ENCODE measurements around the gene SRD5A2. TPM values are rescaled to one million over a fixed set of nuclear protein-coding genes. Genes with fewer than 3 reads are reported as not detected.

SRD5A2 gene
- total RNA-seq, 1 donor from 2014 or later: not detected

DNA sequence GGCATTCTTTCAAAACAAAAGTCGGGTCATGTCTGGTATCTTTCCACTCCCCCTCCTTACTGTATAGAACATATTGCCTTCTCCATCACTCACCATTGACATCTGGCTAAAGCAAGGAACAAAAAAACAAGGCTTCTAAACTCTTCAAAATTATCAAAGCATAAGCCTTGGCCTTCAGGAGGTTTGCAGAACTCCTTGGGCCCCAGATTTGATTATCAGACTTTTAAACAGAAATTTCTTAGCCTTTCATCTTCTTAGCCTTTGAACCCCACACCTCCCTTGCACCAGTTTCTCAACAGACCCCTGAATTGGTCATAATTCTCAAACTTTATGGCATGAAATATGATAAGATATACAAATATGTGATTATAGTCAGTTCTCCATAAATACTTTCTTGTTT lies 106.4 kb downstream of the SRD5A2 start:
- ATAC-seq (ENCODE audit: low read depth): no peak
- H3K4me3 Mint-ChIP-seq: no peak overlapping the region
- no peaks in the 10 kb centered on the region for H3K9me3 Mint-ChIP-seq
- H3K27ac Mint-ChIP-seq: no peak overlapping the region
- no peaks in the 10 kb centered on the region for H3K4me1 Mint-ChIP-seq
- peaks cover 15% of the 10 kb centered on the region for H3K27me3 Mint-ChIP-seq
- CTCF ChIA-PET: no interaction called here
- intact Hi-C loops (cut with micrococcal nuclease): no loop called here
- POLR2A ChIA-PET: no interaction called here
- no peak for DNase-seq
- TF ChIP-seq, protein P1, sequence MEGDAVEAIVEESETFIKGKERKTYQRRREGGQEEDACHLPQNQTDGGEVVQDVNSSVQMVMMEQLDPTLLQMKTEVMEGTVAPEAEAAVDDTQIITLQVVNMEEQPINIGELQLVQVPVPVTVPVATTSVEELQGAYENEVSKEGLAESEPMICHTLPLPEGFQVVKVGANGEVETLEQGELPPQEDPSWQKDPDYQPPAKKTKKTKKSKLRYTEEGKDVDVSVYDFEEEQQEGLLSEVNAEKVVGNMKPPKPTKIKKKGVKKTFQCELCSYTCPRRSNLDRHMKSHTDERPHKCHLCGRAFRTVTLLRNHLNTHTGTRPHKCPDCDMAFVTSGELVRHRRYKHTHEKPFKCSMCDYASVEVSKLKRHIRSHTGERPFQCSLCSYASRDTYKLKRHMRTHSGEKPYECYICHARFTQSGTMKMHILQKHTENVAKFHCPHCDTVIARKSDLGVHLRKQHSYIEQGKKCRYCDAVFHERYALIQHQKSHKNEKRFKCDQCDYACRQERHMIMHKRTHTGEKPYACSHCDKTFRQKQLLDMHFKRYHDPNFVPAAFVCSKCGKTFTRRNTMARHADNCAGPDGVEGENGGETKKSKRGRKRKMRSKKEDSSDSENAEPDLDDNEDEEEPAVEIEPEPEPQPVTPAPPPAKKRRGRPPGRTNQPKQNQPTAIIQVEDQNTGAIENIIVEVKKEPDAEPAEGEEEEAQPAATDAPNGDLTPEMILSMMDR (IDR thresholded peaks at IDR 0.05): no peak
- H3K36me3 Mint-ChIP-seq (ENCODE audit: low read depth): no peaks in the 10 kb centered on the region

Other genes starting within 250 kb of the SRD5A2 start
- gene XDH, start 166.2 kb downstream of the SRD5A2 start, total RNA-seq: not detected in 2 replicates